ENCODE measurements around the gene NOL3. TPM values are rescaled to one million over a fixed set of nuclear protein-coding genes. Genes with fewer than 3 reads are reported as not detected.
A peak's percentile ranks its signal among the peaks of the same experiment; 100 is the strongest.

The NOL3 gene
- total and polyA plus RNA-seq, 2 of the 13 experiments (the other 11 are each of a cell fraction or from before 2014, with no cell fraction given): 5.7 to 20.5 TPM

DNA sequence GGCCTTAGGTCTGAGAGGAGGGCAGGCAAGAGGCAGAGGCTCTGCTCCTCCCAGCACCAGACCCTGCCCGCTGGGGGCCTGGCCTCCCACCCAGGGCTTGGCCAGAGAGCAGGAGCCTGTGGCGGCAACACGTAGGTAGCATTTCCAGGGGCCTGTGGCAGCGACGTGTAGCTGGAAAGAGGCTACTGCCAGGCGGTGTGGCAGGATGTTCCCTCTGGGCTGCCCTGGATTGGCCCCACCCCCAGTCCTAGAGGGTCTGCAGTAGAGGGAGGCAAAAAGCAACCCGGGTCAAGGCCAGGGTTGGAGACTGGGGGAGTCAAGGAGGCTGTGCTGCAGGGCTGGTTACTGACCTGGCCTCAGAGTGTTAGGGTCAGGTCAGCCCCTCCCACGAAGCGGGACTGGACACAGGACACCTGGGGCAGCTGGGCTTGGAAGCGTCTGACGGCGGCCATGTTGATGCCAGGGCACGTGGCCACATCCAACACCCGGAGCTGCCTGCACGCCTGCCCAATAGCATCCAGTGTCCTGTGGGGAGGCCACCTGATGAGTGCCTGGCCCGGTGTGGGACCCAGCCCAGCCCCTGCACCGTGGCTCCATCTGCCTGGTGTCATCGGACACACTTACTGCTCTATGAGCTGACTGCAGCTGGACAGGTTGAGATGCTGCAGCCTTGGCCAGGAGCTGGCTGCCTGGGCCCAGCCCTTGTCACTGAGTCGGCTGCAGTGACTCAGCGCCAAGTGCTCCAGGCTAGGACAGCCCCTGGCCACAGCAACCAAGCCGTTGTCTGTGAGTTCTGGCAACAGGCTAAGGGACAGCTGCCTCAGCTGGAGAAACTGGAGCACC is 37.1 kb downstream of the NOL3 start (continued):
- TF ChIP-seq PHB2 (IDR thresholded peaks at IDR 0.05; ENCODE audit: partially characterized antibody) (no peak), ZNF691 (CRISPR knock-in tag; IDR thresholded peaks at IDR 0.05; ENCODE audit: borderline replicate concordance, low read depth) (peak; percentile 97), NR3C1 (CRISPR knock-in tag; IDR thresholded peaks at IDR 0.05) (no peak), ZNF253 (CRISPR knock-in tag; IDR thresholded peaks at IDR 0.05; ENCODE audit: borderline replicate concordance) (no peak), CEBPB (IDR thresholded peaks at IDR 0.05; ENCODE audit: borderline replicate concordance, low read depth, low read length) (no peak), ZSCAN29 (CRISPR knock-in tag; conservative IDR thresholded peaks at IDR 0.05) (0 out of 2 replicates have a peak, but pooled peaks have one; percentile 16), SOX13 (IDR thresholded peaks at IDR 0.05) (no peak), SOX13 (CRISPR knock-in tag; conservative IDR thresholded peaks at IDR 0.05 in 1 of 2, IDR thresholded peaks at IDR 0.05 in 1 of 2) (peak in 1 of 2 experiments; percentile 5; a peak in 1 of 4 replicates), ZFY (CRISPR knock-in tag; IDR thresholded peaks at IDR 0.05) (peak; percentile 46), HMG20A (CRISPR knock-in tag; IDR thresholded peaks at IDR 0.05; ENCODE audit: borderline replicate concordance) (no peak), ZNF563 (CRISPR knock-in tag; IDR thresholded peaks at IDR 0.05) (no peak), NONO (IDR thresholded peaks at IDR 0.05) (no peak), NONO (CRISPR knock-in tag; conservative IDR thresholded peaks at IDR 0.05) (0 out of 2 replicates have a peak, but pooled peaks have one; percentile 41), PAWR (CRISPR knock-in tag; IDR thresholded peaks at IDR 0.05; ENCODE audit: borderline replicate concordance) (no peak), ZNF3 (CRISPR knock-in tag; IDR thresholded peaks at IDR 0.05) (no peak), SRSF1 (optimal IDR thresholded peaks at IDR 0.05; ENCODE audit: low read depth, low read length) (peak; percentile 11), ZSCAN22 (CRISPR knock-in tag; IDR thresholded peaks at IDR 0.05) (no peak), ZNF160 (CRISPR knock-in tag; IDR thresholded peaks at IDR 0.05) (no peak), ZNF792 (CRISPR knock-in tag; IDR thresholded peaks at IDR 0.05) (no peak), ZBTB4 (CRISPR knock-in tag; IDR thresholded peaks at IDR 0.05; ENCODE audit: borderline replicate concordance) (peak; percentile 61; the same call in 1 of the 2 replicates)
- TF ChIP-seq, protein P1, sequence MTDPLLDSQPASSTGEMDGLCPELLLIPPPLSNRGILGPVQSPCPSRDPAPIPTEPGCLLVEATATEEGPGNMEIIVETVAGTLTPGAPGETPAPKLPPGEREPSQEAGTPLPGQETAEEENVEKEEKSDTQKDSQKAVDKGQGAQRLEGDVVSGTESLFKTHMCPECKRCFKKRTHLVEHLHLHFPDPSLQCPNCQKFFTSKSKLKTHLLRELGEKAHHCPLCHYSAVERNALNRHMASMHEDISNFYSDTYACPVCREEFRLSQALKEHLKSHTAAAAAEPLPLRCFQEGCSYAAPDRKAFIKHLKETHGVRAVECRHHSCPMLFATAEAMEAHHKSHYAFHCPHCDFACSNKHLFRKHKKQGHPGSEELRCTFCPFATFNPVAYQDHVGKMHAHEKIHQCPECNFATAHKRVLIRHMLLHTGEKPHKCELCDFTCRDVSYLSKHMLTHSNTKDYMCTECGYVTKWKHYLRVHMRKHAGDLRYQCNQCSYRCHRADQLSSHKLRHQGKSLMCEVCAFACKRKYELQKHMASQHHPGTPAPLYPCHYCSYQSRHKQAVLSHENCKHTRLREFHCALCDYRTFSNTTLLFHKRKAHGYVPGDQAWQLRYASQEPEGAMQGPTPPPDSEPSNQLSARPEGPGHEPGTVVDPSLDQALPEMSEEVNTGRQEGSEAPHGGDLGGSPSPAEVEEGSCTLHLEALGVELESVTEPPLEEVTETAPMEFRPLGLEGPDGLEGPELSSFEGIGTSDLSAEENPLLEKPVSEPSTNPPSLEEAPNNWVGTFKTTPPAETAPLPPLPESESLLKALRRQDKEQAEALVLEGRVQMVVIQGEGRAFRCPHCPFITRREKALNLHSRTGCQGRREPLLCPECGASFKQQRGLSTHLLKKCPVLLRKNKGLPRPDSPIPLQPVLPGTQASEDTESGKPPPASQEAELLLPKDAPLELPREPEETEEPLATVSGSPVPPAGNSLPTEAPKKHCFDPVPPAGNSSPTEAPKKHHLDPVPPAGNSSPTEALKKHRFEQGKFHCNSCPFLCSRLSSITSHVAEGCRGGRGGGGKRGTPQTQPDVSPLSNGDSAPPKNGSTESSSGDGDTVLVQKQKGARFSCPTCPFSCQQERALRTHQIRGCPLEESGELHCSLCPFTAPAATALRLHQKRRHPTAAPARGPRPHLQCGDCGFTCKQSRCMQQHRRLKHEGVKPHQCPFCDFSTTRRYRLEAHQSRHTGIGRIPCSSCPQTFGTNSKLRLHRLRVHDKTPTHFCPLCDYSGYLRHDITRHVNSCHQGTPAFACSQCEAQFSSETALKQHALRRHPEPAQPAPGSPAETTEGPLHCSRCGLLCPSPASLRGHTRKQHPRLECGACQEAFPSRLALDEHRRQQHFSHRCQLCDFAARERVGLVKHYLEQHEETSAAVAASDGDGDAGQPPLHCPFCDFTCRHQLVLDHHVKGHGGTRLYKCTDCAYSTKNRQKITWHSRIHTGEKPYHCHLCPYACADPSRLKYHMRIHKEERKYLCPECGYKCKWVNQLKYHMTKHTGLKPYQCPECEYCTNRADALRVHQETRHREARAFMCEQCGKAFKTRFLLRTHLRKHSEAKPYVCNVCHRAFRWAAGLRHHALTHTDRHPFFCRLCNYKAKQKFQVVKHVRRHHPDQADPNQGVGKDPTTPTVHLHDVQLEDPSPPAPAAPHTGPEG (CRISPR knock-in tag; IDR thresholded peaks at IDR 0.05): peak; percentile 46; the same call in 1 of the 2 replicates
